Measurements from ENCODE around the gene INVS. TPM values are rescaled to one million over a fixed set of nuclear protein-coding genes. Genes with fewer than 3 reads are reported as not detected.
A peak's percentile ranks its signal among the peaks of the same experiment; 100 is the strongest.

The INVS gene
- total and polyA plus RNA-seq, 12 donors = 1.6 to 8.0 (median 5.5) TPM

DNA sequence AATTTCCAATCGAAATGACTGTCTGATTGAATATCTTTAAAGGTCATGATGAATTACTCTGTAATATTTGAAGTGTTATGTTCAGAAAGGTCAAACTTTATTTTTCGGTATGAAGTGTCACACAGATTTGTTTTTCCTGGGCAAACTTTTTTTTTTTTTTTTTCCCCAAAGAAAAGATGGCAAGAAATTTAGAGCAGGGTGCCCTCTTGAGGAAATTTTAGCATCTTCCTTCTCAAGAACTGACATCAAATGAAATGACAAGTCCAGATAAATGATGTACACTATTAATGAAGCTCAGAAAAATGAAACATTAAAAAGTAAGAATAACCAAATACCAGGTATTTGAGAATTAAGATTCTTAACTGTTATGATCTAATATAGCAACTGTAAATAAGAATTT, 123.6 kb downstream of the INVS start:
- no peaks in the 10 kb centered on the region for H3K27me3 ChIP-seq
- no peak overlapping the region for H3K4me3 ChIP-seq
- TF ChIP-seq, protein P1, sequence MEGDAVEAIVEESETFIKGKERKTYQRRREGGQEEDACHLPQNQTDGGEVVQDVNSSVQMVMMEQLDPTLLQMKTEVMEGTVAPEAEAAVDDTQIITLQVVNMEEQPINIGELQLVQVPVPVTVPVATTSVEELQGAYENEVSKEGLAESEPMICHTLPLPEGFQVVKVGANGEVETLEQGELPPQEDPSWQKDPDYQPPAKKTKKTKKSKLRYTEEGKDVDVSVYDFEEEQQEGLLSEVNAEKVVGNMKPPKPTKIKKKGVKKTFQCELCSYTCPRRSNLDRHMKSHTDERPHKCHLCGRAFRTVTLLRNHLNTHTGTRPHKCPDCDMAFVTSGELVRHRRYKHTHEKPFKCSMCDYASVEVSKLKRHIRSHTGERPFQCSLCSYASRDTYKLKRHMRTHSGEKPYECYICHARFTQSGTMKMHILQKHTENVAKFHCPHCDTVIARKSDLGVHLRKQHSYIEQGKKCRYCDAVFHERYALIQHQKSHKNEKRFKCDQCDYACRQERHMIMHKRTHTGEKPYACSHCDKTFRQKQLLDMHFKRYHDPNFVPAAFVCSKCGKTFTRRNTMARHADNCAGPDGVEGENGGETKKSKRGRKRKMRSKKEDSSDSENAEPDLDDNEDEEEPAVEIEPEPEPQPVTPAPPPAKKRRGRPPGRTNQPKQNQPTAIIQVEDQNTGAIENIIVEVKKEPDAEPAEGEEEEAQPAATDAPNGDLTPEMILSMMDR (IDR thresholded peaks at IDR 0.05) = peak in 7 of 9 donors; percentile 15 to 61 (median 41)
- no peak overlapping the region for H3K27ac ChIP-seq
- ATAC-seq = no peak
- peaks cover 0 to 24% (median 12%) of the 10 kb centered on the region in 9 donors for H3K36me3 ChIP-seq
- WGBS, 2 donors = 17 to 25% methylated on average over 2 of the region's 2 CpGs
- peaks cover 0 to 13% (median 0%) of the 10 kb centered on the region in 9 donors for H3K4me1 ChIP-seq
- intact Hi-C loops (cut with DNase I) = loop anchor here in 4 of 10 donors (2.0 to 5.0 kb wide), 3 partner anchors 190 to 195 kb away; no protein-coding TSS in a partner anchor
- H3K9me3 ChIP-seq = no peaks in the 10 kb centered on the region
- no peak for DNase-seq

DNA sequence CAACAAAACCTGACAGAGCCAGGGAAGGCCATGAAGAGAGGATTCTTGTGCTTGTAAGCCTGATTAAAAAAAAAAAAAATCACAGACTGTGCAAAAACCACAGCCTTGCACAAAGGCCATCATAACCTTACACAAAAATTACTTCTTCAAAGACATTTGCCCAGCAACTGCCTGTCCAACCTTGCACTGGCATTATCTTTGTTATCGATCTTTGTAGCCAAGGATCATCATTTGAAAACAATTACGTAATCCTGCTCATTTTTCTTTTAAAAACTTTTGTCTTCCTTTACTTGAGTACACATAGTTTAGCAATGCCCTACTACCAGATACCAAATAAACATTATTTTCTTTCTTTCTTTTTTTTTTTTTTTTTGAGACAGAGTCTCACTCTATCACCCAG, 128.6 kb downstream of the INVS start:
- intact Hi-C loops (cut with DNase I) = no loop called here
- Histone ChIP-seq H3K36me3 (peaks cover 0 to 68% (median 12%) of the 10 kb centered on the region in 9 donors), H3K27me3 (no peaks in the 10 kb centered on the region), H3K9me3 (peaks cover 0 to 14% (median 4%) of the 10 kb centered on the region in 11 donors), H3K4me3 (no peak overlapping the region), H3K4me1 (no peaks in the 10 kb centered on the region), H3K27ac (no peak overlapping the region)
- DNase-seq (no peak), ATAC-seq (no peak)
- WGBS, 2 donors = 95 to 97% methylated on average over 2 of the region's 2 CpGs
- TF ChIP-seq, protein P1 (IDR thresholded peaks at IDR 0.05) = no peak

DNA sequence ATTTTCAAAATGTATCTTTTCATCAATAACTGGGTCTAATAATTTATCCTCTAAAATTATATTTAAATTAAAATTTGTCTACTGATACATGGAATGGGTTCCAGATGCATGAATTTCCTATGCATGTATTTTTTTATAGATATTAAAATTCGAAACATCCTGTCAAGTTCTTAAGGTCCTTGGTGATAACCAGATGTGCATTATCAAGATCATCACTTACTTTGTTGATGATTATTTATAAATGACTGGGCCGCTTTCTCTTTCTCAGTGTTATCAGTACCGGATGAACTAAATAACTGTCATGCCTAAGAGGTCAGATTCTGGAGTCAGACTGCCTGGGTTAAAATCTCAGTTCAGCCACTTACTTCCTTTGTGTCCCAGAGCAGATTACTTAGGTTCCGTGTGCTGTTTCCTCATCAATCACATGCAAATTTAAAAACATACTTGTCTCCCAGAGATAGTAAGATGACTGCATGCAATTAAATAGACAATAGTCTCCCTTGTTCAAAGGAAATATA, 129.4 kb downstream of the INVS start:
- peaks cover 0 to 73% (median 12%) of the 10 kb centered on the region in 9 donors for H3K36me3 ChIP-seq
- 59 to 65% methylated on average over 4 of the region's 4 CpGs for WGBS, 2 donors

DNA sequence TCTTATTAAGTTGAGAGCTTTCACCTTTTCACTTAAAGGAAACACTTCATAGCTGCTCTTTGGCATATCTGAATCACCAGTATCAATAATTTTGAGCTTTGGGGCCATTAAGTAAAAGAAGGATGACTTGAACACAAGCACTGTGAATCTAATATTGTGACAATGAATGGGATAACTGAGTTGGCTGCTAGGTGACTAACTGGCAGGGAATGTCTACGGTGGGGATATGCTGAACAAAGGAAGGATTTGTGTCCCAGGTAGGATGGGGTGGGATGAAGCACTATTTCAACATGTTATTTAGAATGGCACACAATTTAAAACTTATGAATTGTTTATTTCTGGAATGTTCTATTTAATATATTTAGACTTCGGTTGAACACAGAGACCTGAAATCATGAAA, 130.1 kb downstream of the INVS start:
- no peak for ATAC-seq
- Histone ChIP-seq H3K4me3 (no peak overlapping the region), H3K27ac (no peak overlapping the region), H3K4me1 (no peaks in the 10 kb centered on the region), H3K27me3 (no peaks in the 10 kb centered on the region), H3K36me3 (peaks cover 0 to 73% (median 12%) of the 10 kb centered on the region in 9 donors), H3K9me3 (peaks cover 0 to 18% (median 5%) of the 10 kb centered on the region in 11 donors)
- WGBS, 2 donors = 89 to 96% methylated on average over 2 of the region's 2 CpGs
- DNase-seq = no peak
- intact Hi-C loops (cut with DNase I) = no loop called here
- TF ChIP-seq, protein P1 (IDR thresholded peaks at IDR 0.05) = no peak

More for the DNA sequence above, 129.4 kb downstream of the INVS start:
- no peak for ATAC-seq
- Histone ChIP-seq H3K4me1 (no peaks in the 10 kb centered on the region), H3K9me3 (peaks cover 0 to 18% (median 5%) of the 10 kb centered on the region in 11 donors), H3K27me3 (no peaks in the 10 kb centered on the region), H3K27ac (no peak overlapping the region), H3K4me3 (no peak overlapping the region)
- intact Hi-C loops (cut with DNase I) = no loop called here
- DNase-seq = no peak
- TF ChIP-seq, protein P1 (IDR thresholded peaks at IDR 0.05) = no peak

Measured in heart right ventricle (tissue), 16 donors.